GM12878 (cell line): ENCODE data around the gene HOXB2. TPM values are rescaled to one million over a fixed set of nuclear protein-coding genes. Genes with fewer than 3 reads are reported as not detected.

ENCODE experiments used
- ATAC-seq: fragments of 200-7000 bp; cut with Tn5 transposase; 3 replicates; pipeline ENCODE4 v1.9.1; 2020; ENCODE audit warnings: mild to moderate bottlenecking, moderate library complexity
- BruUV-seq: library from RNA; stranded (reverse); fragments of 400-500 nt; replicated peaks from 2 replicates; lab custom pipeline; 2021; lab: Mats Ljungman, UMichigan
- CTCF ChIA-PET: fragments of 300-600 bp; sonication (Branson Sonifier 250); formaldehyde crosslinking; extraction: SDS; loops from one replicate; lab custom pipeline; 2021; ENCODE audit warnings: inconsistent platforms; lab: Yijun Ruan, JAX
- POLR2A ChIA-PET: fragments of 350-600 bp; formaldehyde crosslinking; extraction: SDS; loops from one replicate; lab custom pipeline; 2021; ENCODE audit warnings: inconsistent platforms; lab: Charles Lee
- RAD21 ChIA-PET: fragments of 300-600 bp; sonication (Branson Sonifier 250); formaldehyde crosslinking; loops from one replicate; lab custom pipeline; 2023; ENCODE audit warnings: antibody characterized with exemption; ENCODE audit not compliant: unreplicated experiment; lab: Charles Lee
- SMC1A ChIA-PET: fragments of 300-600 bp; sonication (Branson Sonifier 250); formaldehyde crosslinking; loops from one replicate; lab custom pipeline; 2023; ENCODE audit not compliant: unreplicated experiment, uncharacterized antibody; lab: Charles Lee
- DNase-seq: peaks from one replicate; pipeline ENCODE4 v3.0.0-alpha.2; 2011; ENCODE audit warnings: low read depth, low spot score
- FAIRE-seq: peaks from 3 replicates; lab custom pipeline; 2011; peaks lifted over from hg19 to GRCh38; lab: Jason Lieb, UNC
- H2AFZ ChIP-seq: 2 replicates; pipeline ENCODE4 v1.6.0; 2011; ENCODE audit warnings: low read depth, low read length, control low read depth; ENCODE audit not compliant: control insufficient read depth
- H3K27ac ChIP-seq: 2 replicates; pipeline ENCODE4 v1.5.1; 2011; ENCODE audit warnings: control low read depth; ENCODE audit not compliant: control insufficient read depth, insufficient read depth
- H3K27me3 ChIP-seq, 2 experiments: replicated peaks in 1 of 2; 2 replicates each; pipeline versions ENCODE4 v1.6.0 to v1.6.1; 2011; ENCODE audit warnings: low read length in 1 of 2; ENCODE audit not compliant: control insufficient read depth in 2 of 2, insufficient read depth in 2 of 2
- H3K36me3 ChIP-seq, 2 experiments: 2 replicates each; pipeline ENCODE4 v1.5.1; 2011; ENCODE audit warnings: low read length in 1 of 2; ENCODE audit not compliant: control insufficient read depth in 2 of 2, insufficient read depth in 2 of 2
- H3K4me1 ChIP-seq: 2 replicates; pipeline ENCODE4 v1.6.1; 2011; ENCODE audit warnings: mild to moderate bottlenecking, low read length, moderate library complexity, mixed read lengths; ENCODE audit not compliant: control insufficient read depth, insufficient read depth
- H3K4me2 ChIP-seq: 2 replicates; pipeline ENCODE4 v1.6.0; 2011; ENCODE audit warnings: control low read depth; ENCODE audit not compliant: control insufficient read depth, insufficient read depth
- H3K4me3 ChIP-seq: fragments of 200-600 bp; sonication (generic); 2 replicates; pipeline ENCODE4 v1.5.1; 2016
- H3K79me2 ChIP-seq: 2 replicates; pipeline ENCODE4 v1.6.0; 2011; ENCODE audit warnings: low read length; ENCODE audit not compliant: control insufficient read depth, insufficient read depth
- H3K9ac ChIP-seq: 2 replicates; pipeline ENCODE4 v1.8.0; 2011; ENCODE audit warnings: low read length, control low read depth, mixed read lengths; ENCODE audit not compliant: control insufficient read depth, insufficient read depth
- H3K9me3 ChIP-seq: replicated peaks from 3 replicates; pipeline ENCODE4 v1.5.1; 2011; ENCODE audit warnings: mild to moderate bottlenecking, low read length; ENCODE audit not compliant: control insufficient read depth, insufficient read depth
- H4K20me1 ChIP-seq: 2 replicates; pipeline ENCODE4 v1.6.0; 2011; ENCODE audit not compliant: control insufficient read depth, insufficient read depth
- CEBPZ ChIP-seq: fragments of 150-350 bp; IDR thresholded peaks from 2 replicates; pipeline ENCODE4 v1.6.1; 2016; ENCODE audit warnings: low read depth, low read length
- FOXK2 ChIP-seq: fragments of 450-650 bp; IDR thresholded peaks from 2 replicates; pipeline ENCODE4 v1.6.1; 2017; ENCODE audit warnings: mild to moderate bottlenecking, moderate library complexity
- NFXL1 ChIP-seq: fragments of 450-650 bp; IDR thresholded peaks from 2 replicates; pipeline ENCODE4 v1.6.1; 2017; ENCODE audit warnings: antibody characterized with exemption, mild to moderate bottlenecking, borderline replicate concordance
- POLR2A ChIP-seq: IDR thresholded peaks from 2 replicates; pipeline ENCODE4 v1.6.1; 2011; ENCODE audit warnings: low read depth, mild to moderate bottlenecking, low read length
- WGBS: methylation state at CpG from one replicate; pipeline ENCODE4 v1.1.6; 2016; ENCODE audit warnings: low lambda C conversion rate; ENCODE audit not compliant: insufficient replicate concordance, insufficient coverage; ENCODE audit errors: missing lambda C conversion rate; 5-methylcytosine and 5-hydroxymethylcytosine counted together
- in situ Hi-C: fragments of 300-500 bp; cut with MboI; formaldehyde crosslinking; loops from 9 replicates; pipeline ENCODE4 v1.14.3; 2018; ENCODE audit warnings: mixed read lengths
- intact Hi-C: fragments of 100-400 bp; cut with micrococcal nuclease; formaldehyde crosslinking; loops from one replicate; pipeline ENCODE4 v1.14.2; 2022; ENCODE audit not compliant: unreplicated experiment
- polyA plus RNA-seq, 11 experiments: library from polyadenylated mRNA; depleted of rRNA in 4 of 11; unstranded in 6 of 11; stranded (reverse) in 5 of 11; fragments of >200 nt; fragmentation: Nextera tagmentation in 4 of 11; fragmentation: Illumina TruSeq in 1 of 11; extraction: Ambion mirVana in 4 of 11; extraction: Trizol in 1 of 11; gene quantifications; 1 replicate in 1 of 11; 2 replicates in 10 of 11; pipeline versions ENCODE4 v1.2.1 to v1.2.3, GENCODE V29; 2011 to 2016; ENCODE audit warnings: inconsistent platforms in 2 of 11, missing spikeins in 2 of 11, low read depth in 1 of 11
- total RNA-seq, 4 experiments: library from RNA; depleted of rRNA in 3 of 4; stranded (reverse); fragments of >200 nt in 3 of 4; fragmentation: Illumina TruSeq in 1 of 4; extraction: Trizol in 1 of 4; gene quantifications; 2 replicates each; pipeline versions ENCODE4 v1.2.1 to v1.2.3, GENCODE V29; 2013 to 2021

HOXB2 gene
- total and polyA plus RNA-seq, 10 of the 15 experiments (the other 5 are each of a cell fraction or from before 2014, with no cell fraction given): 0.16 to 8.8 (median 2.3) TPM

DNA sequence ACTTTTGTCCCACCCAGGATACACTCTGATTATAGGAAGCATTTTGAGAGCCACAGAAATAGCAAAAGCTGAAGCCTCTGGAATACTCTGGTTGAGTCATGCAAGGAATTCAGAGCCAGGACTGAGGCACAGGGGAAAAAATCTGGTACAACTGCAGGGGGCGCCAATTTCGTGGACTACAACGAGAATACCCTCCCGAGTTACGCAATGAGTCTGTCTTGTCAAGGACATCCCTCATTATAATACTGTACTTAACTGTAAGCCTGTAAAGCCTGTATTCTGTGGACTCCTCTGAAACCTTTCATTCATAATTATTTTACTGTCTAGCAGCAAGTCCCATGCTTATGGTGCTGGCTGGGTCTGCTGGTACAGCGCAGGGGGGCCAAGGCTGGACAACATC, 21.9 kb downstream of the HOXB2 start:
- H3K27me3 ChIP-seq: 0 out of 4 replicates have a peak, but pooled peaks cover 0 to 3% of the 10 kb centered on the region in 2 experiments

More for the DNA sequence above, 21.9 kb downstream of the HOXB2 start:
- H3K4me3 ChIP-seq: no peak overlapping the region
- SMC1A ChIA-PET: interaction anchor here (1.3 to 1.8 kb wide), 2 partner anchors 11 to 14 kb away, joined by 4 to 7 read pairs; no protein-coding TSS in a partner anchor
- DNase-seq (no peak), ATAC-seq (no peak), FAIRE-seq (no peak)
- H4K20me1 ChIP-seq: no peaks in the 10 kb centered on the region
- BruUV-seq: no TSS peak
- H3K27ac ChIP-seq: no peak overlapping the region
- in situ Hi-C loops (no loop called here), intact Hi-C loops (no loop called here)
- no peaks in the 10 kb centered on the region for H3K9me3 ChIP-seq
- no peak overlapping the region for H3K9ac ChIP-seq
- POLR2A ChIA-PET: no interaction called here
- H3K36me3 ChIP-seq: no peaks in the 10 kb centered on the region
- TF ChIP-seq NFXL1 (no peak), CEBPZ (no peak), FOXK2 (no peak), POLR2A (no peak)
- RAD21 ChIA-PET: no interaction called here
- H3K4me1 ChIP-seq: peaks cover 4% of the 10 kb centered on the region
- CTCF ChIA-PET: interaction anchor here (0.9 to 1.6 kb wide), 9 partner anchors 9 to 171 kb away, joined by 3 to 6 read pairs (median 3); partner anchors contain the start of gene HOXB5
- no peak overlapping the region for H2AFZ ChIP-seq
- 34% methylated on average over 6 of the region's 6 CpGs for WGBS
- no peak overlapping the region for H3K4me2 ChIP-seq
- no peaks in the 10 kb centered on the region for H3K79me2 ChIP-seq
